AG09309 (cell line): ENCODE results near the gene ZNF664.
A peak's percentile ranks its signal among the peaks of the same experiment; 100 is the strongest.

Source experiments
- DNase-seq: peaks from one replicate; pipeline ENCODE4 v3.0.0-alpha.2; 2010; ENCODE audit warnings: low read depth
- H3K4me3 ChIP-seq: 2 replicates; pipeline ENCODE4 v1.5.1; 2011; ENCODE audit warnings: mild to moderate bottlenecking, low read depth, low read length, moderate library complexity; ENCODE audit not compliant: control insufficient read depth
- TF ChIP-seq, protein P1 (sequence below): IDR thresholded peaks from 2 replicates; pipeline ENCODE4 v1.5.1; 2011; ENCODE audit warnings: mild to moderate bottlenecking, low read depth, low read length, inconsistent platforms; ENCODE audit not compliant: insufficient read depth, control insufficient read depth; ENCODE audit errors: missing control alignments

Gene ZNF664

DNA sequence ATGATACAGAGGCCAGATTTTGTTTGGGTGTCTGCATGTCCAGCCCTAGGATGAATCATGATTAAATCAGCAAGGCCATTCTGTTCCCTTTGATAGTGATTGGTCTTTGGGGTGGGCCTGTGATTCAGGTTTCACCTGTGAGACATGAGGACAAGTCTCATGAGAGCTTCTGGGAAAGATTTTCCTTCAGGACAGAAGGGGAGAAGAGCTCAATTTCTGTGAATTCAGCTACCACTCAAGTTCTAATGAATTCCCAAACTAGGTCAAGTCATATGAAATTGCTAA is 73.4 kb downstream of the ZNF664 start:
- TF ChIP-seq, protein P1, sequence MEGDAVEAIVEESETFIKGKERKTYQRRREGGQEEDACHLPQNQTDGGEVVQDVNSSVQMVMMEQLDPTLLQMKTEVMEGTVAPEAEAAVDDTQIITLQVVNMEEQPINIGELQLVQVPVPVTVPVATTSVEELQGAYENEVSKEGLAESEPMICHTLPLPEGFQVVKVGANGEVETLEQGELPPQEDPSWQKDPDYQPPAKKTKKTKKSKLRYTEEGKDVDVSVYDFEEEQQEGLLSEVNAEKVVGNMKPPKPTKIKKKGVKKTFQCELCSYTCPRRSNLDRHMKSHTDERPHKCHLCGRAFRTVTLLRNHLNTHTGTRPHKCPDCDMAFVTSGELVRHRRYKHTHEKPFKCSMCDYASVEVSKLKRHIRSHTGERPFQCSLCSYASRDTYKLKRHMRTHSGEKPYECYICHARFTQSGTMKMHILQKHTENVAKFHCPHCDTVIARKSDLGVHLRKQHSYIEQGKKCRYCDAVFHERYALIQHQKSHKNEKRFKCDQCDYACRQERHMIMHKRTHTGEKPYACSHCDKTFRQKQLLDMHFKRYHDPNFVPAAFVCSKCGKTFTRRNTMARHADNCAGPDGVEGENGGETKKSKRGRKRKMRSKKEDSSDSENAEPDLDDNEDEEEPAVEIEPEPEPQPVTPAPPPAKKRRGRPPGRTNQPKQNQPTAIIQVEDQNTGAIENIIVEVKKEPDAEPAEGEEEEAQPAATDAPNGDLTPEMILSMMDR, result no peak
- no peak for DNase-seq
- H3K4me3 ChIP-seq, result no peak overlapping the region

DNA sequence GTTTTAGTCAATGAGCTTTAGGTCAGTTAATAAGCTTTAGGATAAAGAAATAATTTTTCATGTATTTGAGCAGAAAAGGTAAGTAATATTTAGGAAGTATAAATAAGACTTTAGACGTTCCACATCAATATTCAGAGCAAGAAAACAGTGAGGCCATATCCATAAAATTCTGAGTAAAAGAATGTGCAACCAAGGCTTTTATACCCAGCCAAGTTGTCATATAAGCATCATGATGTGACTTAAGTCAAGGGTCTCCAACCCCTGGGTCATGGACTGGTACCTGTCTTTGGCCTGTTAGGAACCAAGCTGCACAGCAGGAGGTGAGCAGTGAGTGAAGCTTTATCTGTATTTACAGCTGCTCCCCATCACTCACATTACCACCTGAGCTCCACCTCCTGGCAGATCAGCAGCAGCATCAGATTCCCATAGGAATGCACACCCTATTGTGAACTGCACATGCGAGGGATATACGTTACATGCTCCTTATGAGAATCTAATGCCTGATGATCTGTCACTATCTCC is 74.1 kb downstream of the ZNF664 start:
- TF ChIP-seq, protein P1, result no peak
- no peak overlapping the region for H3K4me3 ChIP-seq
- DNase-seq, result no peak

DNA sequence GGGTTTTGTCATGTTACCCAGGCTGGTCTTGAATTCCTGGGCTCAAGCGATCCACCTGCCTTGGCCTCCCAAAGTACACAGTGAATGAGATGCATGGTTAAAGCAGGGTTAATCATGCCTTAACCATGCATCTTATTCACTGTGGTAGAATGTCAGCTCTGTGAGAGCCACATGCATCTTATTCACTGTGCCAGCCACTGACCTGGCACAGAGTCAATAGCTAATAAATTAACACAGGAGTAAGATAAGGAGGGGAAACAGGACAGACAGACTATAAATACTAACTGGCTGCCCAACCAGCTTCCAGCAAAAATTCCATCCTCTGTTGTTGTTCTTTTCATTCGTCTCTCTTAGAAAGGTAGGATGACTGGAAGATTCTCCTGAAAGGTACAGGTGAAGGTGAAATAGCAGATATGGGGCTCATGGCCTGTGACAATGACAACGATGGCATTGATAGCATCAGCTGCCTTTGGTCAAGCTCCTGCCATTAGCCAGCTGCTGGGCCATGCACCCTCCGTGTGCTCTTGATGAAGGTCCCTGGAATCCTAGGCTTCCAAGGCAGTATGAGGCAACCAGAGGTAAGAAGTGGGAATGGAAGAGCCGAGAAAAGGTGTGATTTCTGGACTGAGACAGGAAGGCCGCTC is 76.6 kb downstream of the ZNF664 start:
- no peak for DNase-seq
- TF ChIP-seq, protein P1, result no peak

DNA sequence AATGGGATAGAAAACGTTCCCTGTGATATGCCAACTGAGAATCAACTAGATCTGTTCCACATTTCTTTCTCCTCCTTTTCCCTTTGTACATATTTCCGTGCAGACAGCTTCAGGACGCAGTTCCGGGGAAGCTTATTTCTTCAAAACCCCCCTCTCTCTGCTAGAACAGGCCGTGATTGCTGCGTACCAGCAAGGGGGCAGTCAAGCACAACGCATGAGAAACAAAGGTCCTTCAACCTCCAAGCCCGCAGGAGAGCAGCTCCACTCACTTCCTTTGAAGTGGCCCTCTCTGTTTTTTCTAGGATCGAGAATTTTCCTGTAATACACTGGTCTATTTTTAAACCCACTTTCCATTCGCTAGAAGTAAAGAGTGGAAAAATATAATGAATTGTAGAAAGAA is 80.8 kb downstream of the ZNF664 start:
- no peak overlapping the region for H3K4me3 ChIP-seq
- no peak for DNase-seq
- TF ChIP-seq, protein P1, result peak; percentile 78

More for the DNA sequence above, 76.6 kb downstream of the ZNF664 start:
- H3K4me3 ChIP-seq, result no peak overlapping the region

DNA sequence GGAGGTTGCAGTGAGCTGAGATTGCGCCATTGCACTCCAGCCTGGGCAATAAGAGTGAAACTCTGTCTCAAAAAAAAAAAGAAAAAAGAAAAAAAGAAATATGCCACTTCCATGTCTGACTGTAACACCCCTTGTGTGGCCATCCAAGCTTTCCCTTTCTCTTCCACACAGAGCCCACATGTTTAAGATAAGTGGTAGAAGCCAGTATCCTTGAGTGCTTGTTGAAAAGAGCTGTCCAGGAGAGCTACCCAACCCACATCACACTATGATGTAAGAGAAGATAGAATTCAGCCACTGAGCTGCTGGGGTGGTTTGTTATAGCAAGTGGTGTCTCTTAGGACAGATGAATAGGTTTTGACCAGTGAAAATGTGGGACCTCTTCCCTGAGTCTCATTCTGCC is 82.1 kb downstream of the ZNF664 start:
- TF ChIP-seq, protein P1, result no peak
- H3K4me3 ChIP-seq, result no peak overlapping the region
- DNase-seq, result no peak

DNA sequence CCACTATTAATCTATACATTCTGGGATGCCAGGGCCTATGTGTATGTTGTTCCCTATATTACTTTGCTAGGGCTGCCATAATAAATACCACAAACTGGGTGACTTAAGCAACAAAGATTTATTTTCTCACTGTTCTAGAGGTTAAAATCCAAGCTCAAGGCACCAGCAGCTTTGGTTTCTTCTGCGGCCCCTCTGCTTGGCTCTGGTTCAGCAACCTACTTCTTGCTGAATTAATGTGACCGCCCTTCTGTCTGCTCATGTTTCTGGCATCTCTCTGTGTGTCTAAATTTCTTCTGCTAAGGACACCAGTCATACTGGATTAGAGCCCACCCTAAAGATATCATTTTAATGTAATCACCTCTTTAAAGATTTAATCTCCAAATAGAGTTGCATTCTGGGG is 84.7 kb downstream of the ZNF664 start:
- no peak overlapping the region for H3K4me3 ChIP-seq
- no peak for DNase-seq
- TF ChIP-seq, protein P1, result no peak
